GM23338 (cell line): ENCODE measurements around the gene DAPK1. TPM values are rescaled to one million over a fixed set of nuclear protein-coding genes. Genes with fewer than 3 reads are reported as not detected.

Experiments used
- ATAC-seq: fragments of 200-7000 bp; cut with Tn5 transposase; 3 replicates; pipeline ENCODE4 v1.9.1; 2020
- DNase-seq: peaks from one replicate; pipeline ENCODE4 v3.0.0-alpha.2; 2015; ENCODE audit warnings: low spot score
- H2AFZ ChIP-seq: fragments of 200-600 bp; sonication (generic); 2 replicates; pipeline ENCODE4 v1.8.0; 2016; ENCODE audit warnings: antibody characterized with exemption, mild to moderate bottlenecking, moderate library complexity
- H3F3A ChIP-seq: fragments of 200-600 bp; sonication (generic); replicated peaks from 2 replicates; pipeline ENCODE4 v1.8.0; 2017; ENCODE audit warnings: antibody characterized with exemption, mixed run types, low read depth
- H3K27ac ChIP-seq: fragments of 200-600 bp; sonication (generic); 2 replicates; pipeline ENCODE4 v1.6.1; 2016; ENCODE audit warnings: low read depth
- H3K27me3 ChIP-seq: fragments of 200-600 bp; sonication (generic); 2 replicates; pipeline ENCODE4 v1.8.0; 2016; ENCODE audit warnings: mild to moderate bottlenecking, mixed run types, moderate library complexity; ENCODE audit not compliant: insufficient read depth
- H3K36me3 ChIP-seq: fragments of 200-600 bp; sonication (generic); 2 replicates; pipeline ENCODE4 v1.8.0; 2016; ENCODE audit warnings: mild to moderate bottlenecking; ENCODE audit not compliant: insufficient read depth
- H3K4me1 ChIP-seq: fragments of 200-600 bp; sonication (generic); 2 replicates; pipeline ENCODE4 v1.8.0; 2016; ENCODE audit warnings: mild to moderate bottlenecking, moderate library complexity; ENCODE audit not compliant: insufficient read depth
- H3K4me2 ChIP-seq: fragments of 200-600 bp; sonication (generic); 2 replicates; pipeline ENCODE4 v1.7.1; 2017; ENCODE audit warnings: mixed run types
- H3K4me3 ChIP-seq: fragments of 200-600 bp; sonication (generic); 2 replicates; pipeline ENCODE4 v1.6.1; 2016; ENCODE audit warnings: mixed run types
- H3K79me2 ChIP-seq: fragments of 200-600 bp; sonication (generic); replicated peaks from 2 replicates; pipeline ENCODE4 v1.8.0; 2017; ENCODE audit warnings: mild to moderate bottlenecking; ENCODE audit not compliant: insufficient read depth
- H3K9me2 ChIP-seq: fragments of 200-600 bp; sonication (generic); 2 replicates; pipeline ENCODE4 v1.8.0; 2017; ENCODE audit not compliant: insufficient read depth
- H4K20me1 ChIP-seq: fragments of 200-600 bp; sonication (generic); replicated peaks from 2 replicates; pipeline ENCODE4 v1.8.0; 2017; ENCODE audit warnings: mild to moderate bottlenecking; ENCODE audit not compliant: insufficient read depth
- H3K27ac Mint-ChIP-seq: 2 replicates; pipeline ENCODE4 v1.8.0; 2020; ENCODE audit warnings: inconsistent platforms, mild to moderate bottlenecking, moderate library complexity, mixed read lengths
- H3K27me3 Mint-ChIP-seq: 3 replicates; pipeline ENCODE4 v1.8.0; 2022; ENCODE audit warnings: low read depth, mild to moderate bottlenecking, moderate library complexity, mixed read lengths, inconsistent platforms; ENCODE audit not compliant: insufficient read depth, poor library complexity
- H3K36me3 Mint-ChIP-seq: 3 replicates; pipeline ENCODE4 v1.8.0; 2021; ENCODE audit warnings: low read depth, mild to moderate bottlenecking, inconsistent platforms, moderate library complexity, mixed read lengths
- H3K4me1 Mint-ChIP-seq: 3 replicates; pipeline ENCODE4 v1.8.0; 2020; ENCODE audit warnings: mild to moderate bottlenecking, inconsistent platforms, mixed read lengths
- H3K4me3 Mint-ChIP-seq: 3 replicates; pipeline ENCODE4 v1.8.0; 2021; ENCODE audit warnings: moderate library complexity, mild to moderate bottlenecking, inconsistent platforms, mixed read lengths
- H3K9me3 Mint-ChIP-seq: 3 replicates; pipeline ENCODE4 v1.8.0; 2020; ENCODE audit warnings: moderate library complexity, mild to moderate bottlenecking, inconsistent platforms, mixed read lengths
- CREB1 ChIP-seq: fragments of 250-450 bp; sonication (Bioruptor Pico); IDR thresholded peaks from 2 replicates; pipeline ENCODE4 v1.5.0; 2020; ENCODE audit warnings: low read depth, mild to moderate bottlenecking, moderate library complexity
- EZH2 ChIP-seq: fragments of 200-600 bp; sonication (generic); IDR thresholded peaks from one replicate; pipeline ENCODE4 v1.8.0; 2017; ENCODE audit warnings: antibody characterized with exemption, mild to moderate bottlenecking, low read depth; ENCODE audit not compliant: unreplicated experiment
- EZH2phosphoT487 ChIP-seq: fragments of 200-600 bp; sonication (generic); IDR thresholded peaks from one replicate; pipeline ENCODE4 v1.8.1; 2018; ENCODE audit warnings: antibody characterized with exemption; ENCODE audit not compliant: unreplicated experiment
- JUNB ChIP-seq: IDR thresholded peaks from one replicate; pipeline ENCODE4 v1.6.1; 2016; ENCODE audit warnings: antibody characterized with exemption; ENCODE audit not compliant: unreplicated experiment
- NANOG ChIP-seq: IDR thresholded peaks from 2 replicates; pipeline ENCODE4 v1.6.1; 2016; ENCODE audit warnings: antibody characterized with exemption, borderline replicate concordance
- POLR2AphosphoS5 ChIP-seq: IDR thresholded peaks from 2 replicates; pipeline ENCODE4 v1.6.1; 2016; ENCODE audit warnings: antibody characterized with exemption, low read depth
- STAT1 ChIP-seq: IDR thresholded peaks from one replicate; pipeline ENCODE4 v1.6.1; 2016; ENCODE audit warnings: antibody characterized with exemption; ENCODE audit not compliant: unreplicated experiment
- ZNF114 ChIP-seq: fragments of 250-450 bp; sonication (Bioruptor Pico); IDR thresholded peaks from 2 replicates; pipeline ENCODE4 v1.5.0; 2020; ENCODE audit warnings: mild to moderate bottlenecking, moderate library complexity
- ZNF331 ChIP-seq: fragments of 250-450 bp; sonication (Bioruptor Pico); IDR thresholded peaks from 2 replicates; pipeline ENCODE4 v1.5.0; 2020; ENCODE audit warnings: low read depth, mild to moderate bottlenecking, moderate library complexity
- polyA plus RNA-seq: library from polyadenylated mRNA; unstranded; fragments of >200 nt; fragmentation: Nextera tagmentation; extraction: Ambion mirVana; gene quantifications from 2 replicates; pipeline ENCODE4 v1.2.1, GENCODE V29; 2016
- total RNA-seq: library from RNA; depleted of rRNA; stranded (reverse); fragments of >200 nt; shearing (Covaris generic); gene quantifications from 2 replicates; pipeline ENCODE4 v1.2.3, GENCODE V29; 2014
- TF ChIP-seq, protein P1 (sequence below): IDR thresholded peaks from 2 replicates; pipeline ENCODE4 v1.6.1; 2016; ENCODE audit warnings: antibody characterized with exemption
- TF ChIP-seq, protein P2 (sequence below): IDR thresholded peaks from one replicate; pipeline ENCODE4 v1.6.1; 2018; ENCODE audit warnings: antibody characterized with exemption; ENCODE audit not compliant: unreplicated experiment
- TF ChIP-seq, protein P3 (sequence below), 2 experiments: fragments of 200-600 bp in 1 of 2; sonication (generic) in 1 of 2; conservative IDR thresholded peaks; 2 replicates each; pipeline versions ENCODE4 v1.5.1 to v1.6.1; 2016 to 2017; ENCODE audit warnings: antibody characterized with exemption in 2 of 2, low read depth in 2 of 2, mild to moderate bottlenecking in 2 of 2, moderate library complexity in 1 of 2
- TF ChIP-seq, protein P4 (sequence below): fragments of 250-450 bp; sonication (Bioruptor Pico); IDR thresholded peaks from 2 replicates; pipeline ENCODE4 v1.5.0; 2020; ENCODE audit warnings: mild to moderate bottlenecking, moderate library complexity

DAPK1 gene
- total and polyA plus RNA-seq, 2 experiments from 2014 or later = 37.0 to 134 TPM

DNA sequence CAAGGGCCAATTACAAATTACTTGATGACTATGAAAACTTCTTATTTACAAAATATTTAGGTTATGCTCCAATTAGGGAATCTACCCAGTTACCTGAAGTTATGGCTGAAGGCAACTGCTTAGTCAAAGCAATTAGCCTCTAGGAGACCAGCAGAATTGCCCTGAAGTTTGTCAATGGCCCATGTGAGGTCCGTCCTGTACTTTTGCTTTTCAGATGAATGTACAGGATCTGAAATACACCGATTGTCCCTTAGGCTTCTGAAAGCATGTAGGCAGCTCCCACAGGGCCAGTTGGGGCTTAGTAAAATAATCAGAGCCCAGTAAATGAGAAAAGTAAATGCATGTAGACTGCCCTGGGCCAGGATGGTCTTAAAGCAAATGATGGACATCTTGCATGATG is 93.3 kb downstream of the DAPK1 start:
- no peaks in the 10 kb centered on the region; the same call in 2 of the 3 replicates for H3K36me3 Mint-ChIP-seq
- Histone ChIP-seq H4K20me1 (peaks cover 23% of the 10 kb centered on the region), H3K27me3 (no peaks in the 10 kb centered on the region), H3K9me2 (peaks cover 3% of the 10 kb centered on the region; the same call in 1 of the 2 replicates), H3K4me1 (peaks cover 42% of the 10 kb centered on the region), H3F3A (peaks cover 3% of the 10 kb centered on the region; the same call in 1 of the 2 replicates), H3K4me3 (no peak overlapping the region), H3K4me2 (no peak overlapping the region), H3K36me3 (no peaks in the 10 kb centered on the region), H3K27ac (no peak overlapping the region), H2AFZ (no peak overlapping the region), H3K79me2 (peaks cover 76% of the 10 kb centered on the region)
- H3K4me1 Mint-ChIP-seq = peaks cover 55% of the 10 kb centered on the region
- TF ChIP-seq STAT1 (no peak), CREB1 (CRISPR knock-in tag) (no peak), EZH2phosphoT487 (no peak), EZH2 (no peak), ZNF114 (CRISPR knock-in tag) (no peak), JUNB (no peak), ZNF331 (CRISPR knock-in tag) (no peak), NANOG (no peak), POLR2AphosphoS5 (no peak)
- TF ChIP-seq, protein P1, sequence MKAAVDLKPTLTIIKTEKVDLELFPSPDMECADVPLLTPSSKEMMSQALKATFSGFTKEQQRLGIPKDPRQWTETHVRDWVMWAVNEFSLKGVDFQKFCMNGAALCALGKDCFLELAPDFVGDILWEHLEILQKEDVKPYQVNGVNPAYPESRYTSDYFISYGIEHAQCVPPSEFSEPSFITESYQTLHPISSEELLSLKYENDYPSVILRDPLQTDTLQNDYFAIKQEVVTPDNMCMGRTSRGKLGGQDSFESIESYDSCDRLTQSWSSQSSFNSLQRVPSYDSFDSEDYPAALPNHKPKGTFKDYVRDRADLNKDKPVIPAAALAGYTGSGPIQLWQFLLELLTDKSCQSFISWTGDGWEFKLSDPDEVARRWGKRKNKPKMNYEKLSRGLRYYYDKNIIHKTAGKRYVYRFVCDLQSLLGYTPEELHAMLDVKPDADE = no peak
- TF ChIP-seq, protein P2, sequence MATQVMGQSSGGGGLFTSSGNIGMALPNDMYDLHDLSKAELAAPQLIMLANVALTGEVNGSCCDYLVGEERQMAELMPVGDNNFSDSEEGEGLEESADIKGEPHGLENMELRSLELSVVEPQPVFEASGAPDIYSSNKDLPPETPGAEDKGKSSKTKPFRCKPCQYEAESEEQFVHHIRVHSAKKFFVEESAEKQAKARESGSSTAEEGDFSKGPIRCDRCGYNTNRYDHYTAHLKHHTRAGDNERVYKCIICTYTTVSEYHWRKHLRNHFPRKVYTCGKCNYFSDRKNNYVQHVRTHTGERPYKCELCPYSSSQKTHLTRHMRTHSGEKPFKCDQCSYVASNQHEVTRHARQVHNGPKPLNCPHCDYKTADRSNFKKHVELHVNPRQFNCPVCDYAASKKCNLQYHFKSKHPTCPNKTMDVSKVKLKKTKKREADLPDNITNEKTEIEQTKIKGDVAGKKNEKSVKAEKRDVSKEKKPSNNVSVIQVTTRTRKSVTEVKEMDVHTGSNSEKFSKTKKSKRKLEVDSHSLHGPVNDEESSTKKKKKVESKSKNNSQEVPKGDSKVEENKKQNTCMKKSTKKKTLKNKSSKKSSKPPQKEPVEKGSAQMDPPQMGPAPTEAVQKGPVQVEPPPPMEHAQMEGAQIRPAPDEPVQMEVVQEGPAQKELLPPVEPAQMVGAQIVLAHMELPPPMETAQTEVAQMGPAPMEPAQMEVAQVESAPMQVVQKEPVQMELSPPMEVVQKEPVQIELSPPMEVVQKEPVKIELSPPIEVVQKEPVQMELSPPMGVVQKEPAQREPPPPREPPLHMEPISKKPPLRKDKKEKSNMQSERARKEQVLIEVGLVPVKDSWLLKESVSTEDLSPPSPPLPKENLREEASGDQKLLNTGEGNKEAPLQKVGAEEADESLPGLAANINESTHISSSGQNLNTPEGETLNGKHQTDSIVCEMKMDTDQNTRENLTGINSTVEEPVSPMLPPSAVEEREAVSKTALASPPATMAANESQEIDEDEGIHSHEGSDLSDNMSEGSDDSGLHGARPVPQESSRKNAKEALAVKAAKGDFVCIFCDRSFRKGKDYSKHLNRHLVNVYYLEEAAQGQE = no peak
- TF ChIP-seq, protein P3, sequence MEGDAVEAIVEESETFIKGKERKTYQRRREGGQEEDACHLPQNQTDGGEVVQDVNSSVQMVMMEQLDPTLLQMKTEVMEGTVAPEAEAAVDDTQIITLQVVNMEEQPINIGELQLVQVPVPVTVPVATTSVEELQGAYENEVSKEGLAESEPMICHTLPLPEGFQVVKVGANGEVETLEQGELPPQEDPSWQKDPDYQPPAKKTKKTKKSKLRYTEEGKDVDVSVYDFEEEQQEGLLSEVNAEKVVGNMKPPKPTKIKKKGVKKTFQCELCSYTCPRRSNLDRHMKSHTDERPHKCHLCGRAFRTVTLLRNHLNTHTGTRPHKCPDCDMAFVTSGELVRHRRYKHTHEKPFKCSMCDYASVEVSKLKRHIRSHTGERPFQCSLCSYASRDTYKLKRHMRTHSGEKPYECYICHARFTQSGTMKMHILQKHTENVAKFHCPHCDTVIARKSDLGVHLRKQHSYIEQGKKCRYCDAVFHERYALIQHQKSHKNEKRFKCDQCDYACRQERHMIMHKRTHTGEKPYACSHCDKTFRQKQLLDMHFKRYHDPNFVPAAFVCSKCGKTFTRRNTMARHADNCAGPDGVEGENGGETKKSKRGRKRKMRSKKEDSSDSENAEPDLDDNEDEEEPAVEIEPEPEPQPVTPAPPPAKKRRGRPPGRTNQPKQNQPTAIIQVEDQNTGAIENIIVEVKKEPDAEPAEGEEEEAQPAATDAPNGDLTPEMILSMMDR (conservative IDR thresholded peaks at IDR 0.05; ENCODE audit: low read depth in 2 of 2) = no peak
- TF ChIP-seq, protein P4, sequence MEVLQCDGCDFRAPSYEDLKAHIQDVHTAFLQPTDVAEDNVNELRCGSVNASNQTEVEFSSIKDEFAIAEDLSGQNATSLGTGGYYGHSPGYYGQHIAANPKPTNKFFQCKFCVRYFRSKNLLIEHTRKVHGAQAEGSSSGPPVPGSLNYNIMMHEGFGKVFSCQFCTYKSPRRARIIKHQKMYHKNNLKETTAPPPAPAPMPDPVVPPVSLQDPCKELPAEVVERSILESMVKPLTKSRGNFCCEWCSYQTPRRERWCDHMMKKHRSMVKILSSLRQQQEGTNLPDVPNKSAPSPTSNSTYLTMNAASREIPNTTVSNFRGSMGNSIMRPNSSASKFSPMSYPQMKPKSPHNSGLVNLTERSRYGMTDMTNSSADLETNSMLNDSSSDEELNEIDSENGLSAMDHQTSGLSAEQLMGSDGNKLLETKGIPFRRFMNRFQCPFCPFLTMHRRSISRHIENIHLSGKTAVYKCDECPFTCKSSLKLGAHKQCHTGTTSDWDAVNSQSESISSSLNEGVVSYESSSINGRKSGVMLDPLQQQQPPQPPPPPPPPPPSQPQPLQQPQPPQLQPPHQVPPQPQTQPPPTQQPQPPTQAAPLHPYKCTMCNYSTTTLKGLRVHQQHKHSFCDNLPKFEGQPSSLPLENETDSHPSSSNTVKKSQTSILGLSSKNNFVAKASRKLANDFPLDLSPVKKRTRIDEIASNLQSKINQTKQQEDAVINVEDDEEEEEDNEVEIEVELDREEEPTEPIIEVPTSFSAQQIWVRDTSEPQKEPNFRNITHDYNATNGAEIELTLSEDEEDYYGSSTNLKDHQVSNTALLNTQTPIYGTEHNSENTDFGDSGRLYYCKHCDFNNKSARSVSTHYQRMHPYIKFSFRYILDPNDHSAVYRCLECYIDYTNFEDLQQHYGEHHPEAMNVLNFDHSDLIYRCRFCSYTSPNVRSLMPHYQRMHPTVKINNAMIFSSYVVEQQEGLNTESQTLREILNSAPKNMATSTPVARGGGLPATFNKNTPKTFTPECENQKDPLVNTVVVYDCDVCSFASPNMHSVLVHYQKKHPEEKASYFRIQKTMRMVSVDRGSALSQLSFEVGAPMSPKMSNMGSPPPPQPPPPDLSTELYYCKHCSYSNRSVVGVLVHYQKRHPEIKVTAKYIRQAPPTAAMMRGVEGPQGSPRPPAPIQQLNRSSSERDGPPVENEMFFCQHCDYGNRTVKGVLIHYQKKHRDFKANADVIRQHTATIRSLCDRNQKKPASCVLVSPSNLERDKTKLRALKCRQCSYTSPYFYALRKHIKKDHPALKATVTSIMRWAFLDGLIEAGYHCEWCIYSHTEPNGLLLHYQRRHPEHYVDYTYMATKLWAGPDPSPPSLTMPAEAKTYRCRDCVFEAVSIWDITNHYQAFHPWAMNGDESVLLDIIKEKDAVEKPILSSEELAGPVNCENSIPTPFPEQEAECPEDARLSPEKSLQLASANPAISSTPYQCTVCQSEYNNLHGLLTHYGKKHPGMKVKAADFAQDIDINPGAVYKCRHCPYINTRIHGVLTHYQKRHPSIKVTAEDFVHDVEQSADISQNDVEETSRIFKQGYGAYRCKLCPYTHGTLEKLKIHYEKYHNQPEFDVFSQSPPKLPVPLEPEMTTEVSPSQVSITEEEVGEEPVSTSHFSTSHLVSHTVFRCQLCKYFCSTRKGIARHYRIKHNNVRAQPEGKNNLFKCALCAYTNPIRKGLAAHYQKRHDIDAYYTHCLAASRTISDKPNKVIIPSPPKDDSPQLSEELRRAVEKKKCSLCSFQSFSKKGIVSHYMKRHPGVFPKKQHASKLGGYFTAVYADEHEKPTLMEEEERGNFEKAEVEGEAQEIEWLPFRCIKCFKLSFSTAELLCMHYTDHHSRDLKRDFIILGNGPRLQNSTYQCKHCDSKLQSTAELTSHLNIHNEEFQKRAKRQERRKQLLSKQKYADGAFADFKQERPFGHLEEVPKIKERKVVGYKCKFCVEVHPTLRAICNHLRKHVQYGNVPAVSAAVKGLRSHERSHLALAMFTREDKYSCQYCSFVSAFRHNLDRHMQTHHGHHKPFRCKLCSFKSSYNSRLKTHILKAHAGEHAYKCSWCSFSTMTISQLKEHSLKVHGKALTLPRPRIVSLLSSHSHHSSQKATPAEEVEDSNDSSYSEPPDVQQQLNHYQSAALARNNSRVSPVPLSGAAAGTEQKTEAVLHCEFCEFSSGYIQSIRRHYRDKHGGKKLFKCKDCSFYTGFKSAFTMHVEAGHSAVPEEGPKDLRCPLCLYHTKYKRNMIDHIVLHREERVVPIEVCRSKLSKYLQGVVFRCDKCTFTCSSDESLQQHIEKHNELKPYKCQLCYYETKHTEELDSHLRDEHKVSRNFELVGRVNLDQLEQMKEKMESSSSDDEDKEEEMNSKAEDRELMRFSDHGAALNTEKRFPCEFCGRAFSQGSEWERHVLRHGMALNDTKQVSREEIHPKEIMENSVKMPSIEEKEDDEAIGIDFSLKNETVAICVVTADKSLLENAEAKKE (CRISPR knock-in tag) = no peak
- H3K27ac Mint-ChIP-seq = no peak overlapping the region
- H3K27me3 Mint-ChIP-seq = peaks cover 7% of the 10 kb centered on the region
- DNase-seq = no peak
- ATAC-seq = no peak
- H3K4me3 Mint-ChIP-seq = no peak overlapping the region
- H3K9me3 Mint-ChIP-seq = no peaks in the 10 kb centered on the region
